Spleen (tissue), 7 donors: ENCODE measurements around the gene TNFSF11.
"Not testable (repeated sequence)": the region's sequence is repeated elsewhere in the genome, so short reads cannot be mapped to it uniquely, and the experiment has no call there.

ENCODE experiments used
- POLR2A ChIP-seq, 3 donors: fragments of 450-650 bp; IDR thresholded peaks; one replicate each; pipeline ENCODE4 v1.5.1; 2017; ENCODE audit warnings: antibody characterized with exemption in 3 of 3, mild to moderate bottlenecking in 1 of 3
- POLR2AphosphoS5 ChIP-seq, 3 donors: sonication (generic); formaldehyde crosslinking; IDR thresholded peaks; one replicate each; pipeline ENCODE4 v1.5.1; 2017; ENCODE audit warnings: antibody characterized with exemption in 3 of 3
- TF ChIP-seq, protein P1 (sequence below), 11 experiments: fragments of 200-600 bp in 7 of 11; fragments of 450-650 bp in 4 of 11; sonication (generic) in 4 of 11; IDR thresholded peaks in 8 of 11; conservative IDR thresholded peaks in 3 of 11; 1 replicate in 7 of 11; 2 replicates in 4 of 11; pipeline versions ENCODE4 v1.4.0 to v1.8.0; 2016 to 2021; ENCODE audit warnings: antibody characterized with exemption in 11 of 11, inconsistent platforms in 4 of 11, mild to moderate bottlenecking in 1 of 11
- donor health status: DM: no; HTN: no; CAD: no; lungs with moderate emphysema.
- donor health status: DM: no; HTN: no; CAD: no.
- donor health status: DM: no; HTN: no; CAD: no.

DNA sequence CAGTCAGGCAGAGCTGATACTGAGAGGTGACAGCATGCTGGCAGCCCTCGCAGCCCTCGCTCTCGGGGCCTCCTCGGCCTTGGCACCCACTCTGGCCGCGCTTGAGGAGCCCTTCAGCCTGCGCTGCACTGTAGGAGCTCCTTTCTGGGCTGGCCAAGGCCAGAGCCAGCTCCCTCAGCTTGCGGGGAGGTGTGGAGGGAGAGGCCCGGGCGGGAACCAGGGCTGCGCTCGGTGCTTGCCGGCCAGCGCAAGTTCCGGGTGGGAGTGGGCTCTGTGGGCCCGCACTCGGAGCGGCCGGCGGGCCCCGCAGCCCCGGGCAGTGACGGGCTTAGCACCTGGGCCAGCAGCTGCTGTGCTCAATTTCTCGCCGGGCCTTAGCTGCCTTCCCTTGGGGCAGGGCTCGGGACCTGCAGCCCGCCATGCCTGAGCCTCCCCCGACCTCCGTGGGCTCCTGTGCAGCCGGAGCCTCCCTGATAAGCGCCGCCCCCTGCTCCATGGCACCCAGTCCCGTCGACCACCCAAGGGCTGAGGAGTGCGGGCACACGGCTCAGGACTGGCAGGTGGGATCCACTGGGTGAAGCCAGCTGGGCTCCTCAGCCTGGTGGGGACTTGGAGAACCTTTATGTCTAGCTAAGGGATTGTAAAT, 14.3 kb upstream of the TNFSF11 start:
- not testable (repeated sequence) for TF ChIP-seq POLR2A, POLR2AphosphoS5 (IDR thresholded peaks at IDR 0.05)
- TF ChIP-seq, protein P1, sequence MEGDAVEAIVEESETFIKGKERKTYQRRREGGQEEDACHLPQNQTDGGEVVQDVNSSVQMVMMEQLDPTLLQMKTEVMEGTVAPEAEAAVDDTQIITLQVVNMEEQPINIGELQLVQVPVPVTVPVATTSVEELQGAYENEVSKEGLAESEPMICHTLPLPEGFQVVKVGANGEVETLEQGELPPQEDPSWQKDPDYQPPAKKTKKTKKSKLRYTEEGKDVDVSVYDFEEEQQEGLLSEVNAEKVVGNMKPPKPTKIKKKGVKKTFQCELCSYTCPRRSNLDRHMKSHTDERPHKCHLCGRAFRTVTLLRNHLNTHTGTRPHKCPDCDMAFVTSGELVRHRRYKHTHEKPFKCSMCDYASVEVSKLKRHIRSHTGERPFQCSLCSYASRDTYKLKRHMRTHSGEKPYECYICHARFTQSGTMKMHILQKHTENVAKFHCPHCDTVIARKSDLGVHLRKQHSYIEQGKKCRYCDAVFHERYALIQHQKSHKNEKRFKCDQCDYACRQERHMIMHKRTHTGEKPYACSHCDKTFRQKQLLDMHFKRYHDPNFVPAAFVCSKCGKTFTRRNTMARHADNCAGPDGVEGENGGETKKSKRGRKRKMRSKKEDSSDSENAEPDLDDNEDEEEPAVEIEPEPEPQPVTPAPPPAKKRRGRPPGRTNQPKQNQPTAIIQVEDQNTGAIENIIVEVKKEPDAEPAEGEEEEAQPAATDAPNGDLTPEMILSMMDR (IDR thresholded peaks at IDR 0.05 in 8 of 11, conservative IDR thresholded peaks at IDR 0.05 in 3 of 11), result not testable (repeated sequence)
